ENCODE data around the gene LLGL1.

- TF ChIP-seq CTCF (IDR thresholded peaks at IDR 0.05) (no peak), POLR2A (IDR thresholded peaks at IDR 0.05) (no peak)
Measured at GRCh38 chr17:18263885-18264682, 38.6 kb downstream of the LLGL1 start.

All from body of pancreas (tissue), 4 donors.